SK-N-SH (cell line): ENCODE measurements around the gene PARVA. TPM values are rescaled to one million over a fixed set of nuclear protein-coding genes. Genes with fewer than 3 reads are reported as not detected.

Experiments used
- CTCF ChIA-PET: fragments of 300-600, 350-600 bp; formaldehyde crosslinking; extraction: SDS; loops from one replicate; lab custom pipeline; 2021; lab: Yijun Ruan, JAX
- POLR2A ChIA-PET: fragments of 350-600 bp; sonication (Branson Sonifier 250); formaldehyde crosslinking; extraction: SDS; loops from one replicate; lab custom pipeline; 2020; ENCODE audit warnings: antibody characterized with exemption, inconsistent platforms; lab: Yijun Ruan, JAX
- DNase-seq: peaks from one replicate; pipeline ENCODE4 v3.0.0; 2012
- H2AFZ ChIP-seq: fragments of 200-600 bp; sonication (generic); 2 replicates; pipeline ENCODE4 v1.8.1; 2016; ENCODE audit warnings: antibody characterized with exemption, mild to moderate bottlenecking, low read depth
- H3F3A ChIP-seq: fragments of 200-600 bp; sonication (generic); replicated peaks from 2 replicates; pipeline ENCODE3; 2016; ENCODE audit warnings: antibody characterized with exemption, mild to moderate bottlenecking; ENCODE audit not compliant: insufficient read depth
- H3K27ac ChIP-seq, 2 experiments: fragments of 200-500 bp in 1 of 2; fragments of 200-600 bp in 1 of 2; sonication (Bioruptor generic) in 1 of 2; sonication (generic), shearing (Covaris generic) in 1 of 2; 2 replicates each; pipeline versions ENCODE4 v1.5.1 to v1.6.1; 2014 to 2016; ENCODE audit warnings: low read depth in 2 of 2, inconsistent platforms in 1 of 2, low read length in 1 of 2, mild to moderate bottlenecking in 1 of 2, mixed read lengths in 1 of 2
- H3K27me3 ChIP-seq: fragments of 200-600 bp; sonication (generic), shearing (Covaris generic); 2 replicates; pipeline ENCODE4 v1.6.1; 2016; ENCODE audit warnings: mixed run types; ENCODE audit not compliant: insufficient read depth
- H3K36me3 ChIP-seq, 2 experiments: fragments of 200-500 bp in 1 of 2; fragments of 200-600 bp in 1 of 2; sonication (Bioruptor generic) in 1 of 2; sonication (generic) in 1 of 2; replicated peaks in 1 of 2; 2 replicates each; pipeline versions ENCODE3 to v1.5.1; 2014 to 2016; ENCODE audit warnings: low read length in 1 of 2, mild to moderate bottlenecking in 1 of 2; ENCODE audit not compliant: insufficient read depth in 2 of 2, control insufficient read depth in 1 of 2
- H3K4me1 ChIP-seq, 2 experiments: fragments of 200-500 bp in 1 of 2; fragments of 200-600 bp in 1 of 2; sonication (Bioruptor generic) in 1 of 2; sonication (generic), shearing (Covaris generic) in 1 of 2; 2 replicates each; pipeline versions ENCODE4 v1.5.1 to v1.6.1; 2014 to 2016; ENCODE audit warnings: low read depth in 1 of 2, low read length in 1 of 2, mixed run types in 1 of 2; ENCODE audit not compliant: insufficient read depth in 2 of 2, control insufficient read depth in 1 of 2
- H3K4me2 ChIP-seq: fragments of 200-600 bp; sonication (generic), shearing (Covaris generic); 2 replicates; pipeline ENCODE4 v1.6.1; 2017; ENCODE audit warnings: mixed run types
- H3K4me3 ChIP-seq, 2 experiments: fragments of 200-500 bp in 1 of 2; fragments of 200-600 bp in 1 of 2; sonication (Bioruptor generic) in 1 of 2; sonication (generic), shearing (Covaris generic) in 1 of 2; 2 replicates each; pipeline versions ENCODE4 v1.5.1 to v1.8.1; 2014 to 2016; ENCODE audit warnings: low read depth in 2 of 2, inconsistent platforms in 1 of 2, low read length in 1 of 2, mild to moderate bottlenecking in 1 of 2, mixed read lengths in 1 of 2, moderate library complexity in 1 of 2
- H3K79me2 ChIP-seq: fragments of 200-600 bp; sonication (generic); 2 replicates; pipeline ENCODE4 v1.8.1; 2017; ENCODE audit warnings: mild to moderate bottlenecking; ENCODE audit not compliant: insufficient read depth
- H3K9ac ChIP-seq: fragments of 200-600 bp; sonication (generic); 2 replicates; pipeline ENCODE4 v1.6.1; 2017; ENCODE audit warnings: mixed run types
- H3K9me2 ChIP-seq: fragments of 200-600 bp; sonication (generic); 2 replicates; pipeline ENCODE4 v1.6.1; 2017; ENCODE audit warnings: mixed run types
- H3K9me3 ChIP-seq: fragments of 200-600 bp; sonication (generic); 2 replicates; pipeline ENCODE4 v1.6.1; 2017; ENCODE audit warnings: mixed run types, mild to moderate bottlenecking, moderate library complexity
- H4K20me1 ChIP-seq: fragments of 200-600 bp; sonication (generic); 2 replicates; pipeline ENCODE4 v1.6.1; 2017; ENCODE audit warnings: mild to moderate bottlenecking, mixed run types; ENCODE audit not compliant: insufficient read depth
- EP300 ChIP-seq, 2 experiments: IDR thresholded peaks; 2 replicates each; pipeline versions ENCODE4 v1.4.0 to v1.6.1; 2012; ENCODE audit warnings: borderline replicate concordance in 1 of 2, low read depth in 1 of 2, low read length in 1 of 2
- FOSL2 ChIP-seq: IDR thresholded peaks from 2 replicates; pipeline ENCODE4 v1.4.0; 2012; ENCODE audit warnings: low read depth, mild to moderate bottlenecking, moderate library complexity, borderline replicate concordance
- FOXJ3 ChIP-seq: sonication (generic); formaldehyde crosslinking; IDR thresholded peaks from 2 replicates; pipeline ENCODE4 v1.5.1; 2020; ENCODE audit warnings: mild to moderate bottlenecking, missing genetic modification reagents
- JUND ChIP-seq: IDR thresholded peaks from 2 replicates; pipeline ENCODE4 v1.4.0; 2012
- MEF2A ChIP-seq: IDR thresholded peaks from 2 replicates; pipeline ENCODE4 v1.4.0; 2012; ENCODE audit warnings: low read depth, borderline replicate concordance
- MXI1 ChIP-seq: IDR thresholded peaks from 2 replicates; pipeline ENCODE4 v1.6.1; 2012; ENCODE audit warnings: mild to moderate bottlenecking, low read depth, low read length, improper control_type of control experiment
- NRF1 ChIP-seq: IDR thresholded peaks from 2 replicates; pipeline ENCODE4 v1.6.1; 2012; ENCODE audit warnings: low read depth, mild to moderate bottlenecking, low read length
- RAD21 ChIP-seq: IDR thresholded peaks from 2 replicates; pipeline ENCODE4 v1.6.1; 2012; ENCODE audit warnings: mild to moderate bottlenecking, low read length
- RCOR1 ChIP-seq: fragments of 150-350 bp; IDR thresholded peaks from 2 replicates; pipeline ENCODE4 v1.6.1; 2017; ENCODE audit warnings: antibody characterized with exemption, low read length
- RXRA ChIP-seq: IDR thresholded peaks from 2 replicates; pipeline ENCODE4 v1.4.0; 2012; ENCODE audit warnings: low read depth, mild to moderate bottlenecking, borderline replicate concordance
- SIN3A ChIP-seq: IDR thresholded peaks from 2 replicates; pipeline ENCODE4 v1.6.1; 2012; ENCODE audit warnings: low read depth, mild to moderate bottlenecking, low read length, moderate library complexity, borderline replicate concordance
- TAF1 ChIP-seq: IDR thresholded peaks from 2 replicates; pipeline ENCODE4 v1.6.1; 2012; ENCODE audit warnings: low read depth, mild to moderate bottlenecking, low read length, moderate library complexity, borderline replicate concordance
- TEAD4 ChIP-seq: IDR thresholded peaks from 2 replicates; pipeline ENCODE4 v1.4.0; 2012; ENCODE audit warnings: mild to moderate bottlenecking, borderline replicate concordance; ENCODE audit not compliant: insufficient read depth
- WGBS: methylation state at CpG from one replicate; pipeline ENCODE4 v1.1.6; 2017; ENCODE audit warnings: low lambda C conversion rate; 5-methylcytosine and 5-hydroxymethylcytosine counted together
- polyA plus RNA-seq, 3 experiments: library from polyadenylated mRNA; depleted of rRNA; stranded (reverse); fragments of >200 nt; gene quantifications; 2 replicates each; pipeline ENCODE4 v1.2.3, GENCODE V29; 2012
- TF ChIP-seq, protein P1 (sequence below): IDR thresholded peaks from 2 replicates; pipeline ENCODE4 v1.4.0; 2012; ENCODE audit warnings: low read depth, borderline replicate concordance
- TF ChIP-seq, protein P2 (sequence below): IDR thresholded peaks from 2 replicates; pipeline ENCODE4 v1.4.0; 2012; ENCODE audit warnings: low read depth
- TF ChIP-seq, protein P3 (sequence below): fragments of 150-350 bp; IDR thresholded peaks from 2 replicates; pipeline ENCODE4 v1.6.1; 2016; ENCODE audit warnings: mild to moderate bottlenecking, low read depth, low read length
- TF ChIP-seq, protein P4 (sequence below): IDR thresholded peaks from 2 replicates; pipeline ENCODE4; 2012

Gene PARVA
- polyA plus RNA-seq, 1 of the 3 experiments (the other 2 are of a cell fraction), result 27.6 TPM

DNA sequence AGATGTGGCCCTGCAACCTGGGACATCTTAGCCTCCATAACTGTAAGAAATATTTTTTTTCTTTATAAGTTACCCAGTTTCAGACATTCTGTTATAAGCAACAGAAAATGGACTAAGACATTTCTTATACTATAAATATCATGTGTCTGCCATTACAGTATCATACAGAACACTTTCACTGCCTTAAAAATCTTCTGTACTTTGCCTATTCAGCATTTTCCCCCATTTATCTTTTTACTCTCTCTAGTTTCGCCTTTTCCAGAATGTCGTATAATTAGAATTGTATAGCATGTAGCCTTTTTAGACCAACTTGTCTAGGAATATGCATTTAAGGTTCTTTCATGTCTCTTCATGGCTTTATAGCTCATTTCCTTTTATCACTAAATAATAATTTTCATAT, 88.0 kb downstream of the PARVA start:
- POLR2A ChIA-PET, result no interaction called here
- CTCF ChIA-PET, result no interaction called here

DNA sequence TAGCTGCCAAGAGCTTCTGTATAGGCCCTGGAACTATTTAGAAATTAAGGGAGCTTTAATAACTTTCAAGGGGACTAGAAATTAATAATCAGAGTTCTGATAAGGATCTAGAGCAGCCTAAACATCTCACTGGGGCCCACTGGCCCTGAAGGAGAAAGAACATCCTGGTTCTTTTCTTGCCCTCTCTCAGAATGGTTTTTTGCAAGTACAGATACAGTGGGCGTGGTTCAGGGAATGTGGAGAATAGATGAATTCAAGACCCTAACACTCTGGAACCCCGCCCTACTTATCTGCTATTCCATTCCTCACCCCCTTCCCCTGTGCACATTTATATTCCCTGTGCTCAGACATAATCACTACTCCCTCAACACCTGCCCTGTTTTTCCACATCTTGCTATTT, 90.2 kb downstream of the PARVA start:
- H3K4me3 ChIP-seq, result no peak overlapping the region
- H3K4me1 ChIP-seq, result peaks cover 0 to 7% of the 10 kb centered on the region in 2 experiments; a peak in 2 of 4 replicates
- no peak overlapping the region for H2AFZ ChIP-seq
- no peak overlapping the region for H3K4me2 ChIP-seq
- no peak for TF ChIP-seq TEAD4
- TF ChIP-seq, protein P1, sequence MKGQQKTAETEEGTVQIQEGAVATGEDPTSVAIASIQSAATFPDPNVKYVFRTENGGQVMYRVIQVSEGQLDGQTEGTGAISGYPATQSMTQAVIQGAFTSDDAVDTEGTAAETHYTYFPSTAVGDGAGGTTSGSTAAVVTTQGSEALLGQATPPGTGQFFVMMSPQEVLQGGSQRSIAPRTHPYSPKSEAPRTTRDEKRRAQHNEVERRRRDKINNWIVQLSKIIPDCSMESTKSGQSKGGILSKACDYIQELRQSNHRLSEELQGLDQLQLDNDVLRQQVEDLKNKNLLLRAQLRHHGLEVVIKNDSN, result no peak
- TF ChIP-seq FOSL2, result no peak
- no peak for TF ChIP-seq RCOR1
- no peak for TF ChIP-seq RXRA
- no peak for TF ChIP-seq TAF1
- no peak for TF ChIP-seq MXI1
- TF ChIP-seq, protein P2, sequence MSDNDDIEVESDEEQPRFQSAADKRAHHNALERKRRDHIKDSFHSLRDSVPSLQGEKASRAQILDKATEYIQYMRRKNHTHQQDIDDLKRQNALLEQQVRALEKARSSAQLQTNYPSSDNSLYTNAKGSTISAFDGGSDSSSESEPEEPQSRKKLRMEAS, result no peak
- TF ChIP-seq JUND, result no peak
- no peak for TF ChIP-seq FOXJ3
- TF ChIP-seq RAD21, result no peak
- no peak overlapping the region for H3K27ac ChIP-seq
- POLR2A ChIA-PET, result no interaction called here
- WGBS, result 94% methylated on average over 2 of the region's 2 CpGs
- peaks cover 3% of the 10 kb centered on the region; the same call in 1 of the 2 replicates for H4K20me1 ChIP-seq
- no peaks in the 10 kb centered on the region for H3K9me2 ChIP-seq
- H3K9me3 ChIP-seq, result no peaks in the 10 kb centered on the region
- CTCF ChIA-PET, result no interaction called here
- no peak for DNase-seq
- no peak overlapping the region for H3K9ac ChIP-seq
- H3F3A ChIP-seq, result no peaks in the 10 kb centered on the region
- H3K79me2 ChIP-seq, result peaks cover 81% of the 10 kb centered on the region; the same call in 1 of the 2 replicates
- H3K36me3 ChIP-seq, result peaks cover 0 to 4% of the 10 kb centered on the region in 2 experiments
- no peaks in the 10 kb centered on the region for H3K27me3 ChIP-seq

More for the DNA sequence above, 88.0 kb downstream of the PARVA start:
- H3K9me2 ChIP-seq, result no peaks in the 10 kb centered on the region
- peaks cover 75% of the 10 kb centered on the region for H3K79me2 ChIP-seq
- DNase-seq, result no peak
- no peak overlapping the region for H3K4me2 ChIP-seq
- no peak overlapping the region for H3K4me3 ChIP-seq
- H3K36me3 ChIP-seq, result peaks cover 0 to 4% of the 10 kb centered on the region in 2 experiments
- no peak overlapping the region for H3K27ac ChIP-seq
- no peaks in the 10 kb centered on the region for H3F3A ChIP-seq
- H3K9ac ChIP-seq, result no peak overlapping the region
- H2AFZ ChIP-seq, result no peak overlapping the region
- H3K27me3 ChIP-seq, result no peaks in the 10 kb centered on the region
- no peaks in the 10 kb centered on the region; the same call in 1 of the 2 replicates for H4K20me1 ChIP-seq
- WGBS, result 93% methylated on average over 2 of the region's 2 CpGs
- no peak for TF ChIP-seq RCOR1
- no peak for TF ChIP-seq RXRA
- TF ChIP-seq EP300 (IDR thresholded peaks at IDR 0.05; ENCODE audit: borderline replicate concordance in 1 of 2, low read depth in 1 of 2, low read length in 1 of 2), result no peak
- TF ChIP-seq, protein P3, sequence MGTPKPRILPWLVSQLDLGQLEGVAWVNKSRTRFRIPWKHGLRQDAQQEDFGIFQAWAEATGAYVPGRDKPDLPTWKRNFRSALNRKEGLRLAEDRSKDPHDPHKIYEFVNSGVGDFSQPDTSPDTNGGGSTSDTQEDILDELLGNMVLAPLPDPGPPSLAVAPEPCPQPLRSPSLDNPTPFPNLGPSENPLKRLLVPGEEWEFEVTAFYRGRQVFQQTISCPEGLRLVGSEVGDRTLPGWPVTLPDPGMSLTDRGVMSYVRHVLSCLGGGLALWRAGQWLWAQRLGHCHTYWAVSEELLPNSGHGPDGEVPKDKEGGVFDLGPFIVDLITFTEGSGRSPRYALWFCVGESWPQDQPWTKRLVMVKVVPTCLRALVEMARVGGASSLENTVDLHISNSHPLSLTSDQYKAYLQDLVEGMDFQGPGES, result no peak
- no peak for TF ChIP-seq NRF1
- TF ChIP-seq SIN3A, result no peak
- TF ChIP-seq MEF2A, result no peak
- TF ChIP-seq, protein P4, sequence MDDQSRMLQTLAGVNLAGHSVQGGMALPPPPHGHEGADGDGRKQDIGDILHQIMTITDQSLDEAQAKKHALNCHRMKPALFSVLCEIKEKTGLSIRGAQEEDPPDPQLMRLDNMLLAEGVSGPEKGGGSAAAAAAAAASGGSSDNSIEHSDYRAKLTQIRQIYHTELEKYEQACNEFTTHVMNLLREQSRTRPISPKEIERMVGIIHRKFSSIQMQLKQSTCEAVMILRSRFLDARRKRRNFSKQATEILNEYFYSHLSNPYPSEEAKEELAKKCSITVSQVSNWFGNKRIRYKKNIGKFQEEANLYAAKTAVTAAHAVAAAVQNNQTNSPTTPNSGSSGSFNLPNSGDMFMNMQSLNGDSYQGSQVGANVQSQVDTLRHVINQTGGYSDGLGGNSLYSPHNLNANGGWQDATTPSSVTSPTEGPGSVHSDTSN, result no peak
- H3K9me3 ChIP-seq, result no peaks in the 10 kb centered on the region
- peaks cover 0 to 16% of the 10 kb centered on the region in 2 experiments; a peak in 2 of 4 replicates for H3K4me1 ChIP-seq
